ENCODE results near the gene SERINC3. TPM values are rescaled to one million over a fixed set of nuclear protein-coding genes. Genes with fewer than 3 reads are reported as not detected.

Gene SERINC3
- total and polyA plus RNA-seq, 2 of the 13 experiments (the other 11 are each of a cell fraction or from before 2014, with no cell fraction given), result 82.0 to 226 TPM

DNA sequence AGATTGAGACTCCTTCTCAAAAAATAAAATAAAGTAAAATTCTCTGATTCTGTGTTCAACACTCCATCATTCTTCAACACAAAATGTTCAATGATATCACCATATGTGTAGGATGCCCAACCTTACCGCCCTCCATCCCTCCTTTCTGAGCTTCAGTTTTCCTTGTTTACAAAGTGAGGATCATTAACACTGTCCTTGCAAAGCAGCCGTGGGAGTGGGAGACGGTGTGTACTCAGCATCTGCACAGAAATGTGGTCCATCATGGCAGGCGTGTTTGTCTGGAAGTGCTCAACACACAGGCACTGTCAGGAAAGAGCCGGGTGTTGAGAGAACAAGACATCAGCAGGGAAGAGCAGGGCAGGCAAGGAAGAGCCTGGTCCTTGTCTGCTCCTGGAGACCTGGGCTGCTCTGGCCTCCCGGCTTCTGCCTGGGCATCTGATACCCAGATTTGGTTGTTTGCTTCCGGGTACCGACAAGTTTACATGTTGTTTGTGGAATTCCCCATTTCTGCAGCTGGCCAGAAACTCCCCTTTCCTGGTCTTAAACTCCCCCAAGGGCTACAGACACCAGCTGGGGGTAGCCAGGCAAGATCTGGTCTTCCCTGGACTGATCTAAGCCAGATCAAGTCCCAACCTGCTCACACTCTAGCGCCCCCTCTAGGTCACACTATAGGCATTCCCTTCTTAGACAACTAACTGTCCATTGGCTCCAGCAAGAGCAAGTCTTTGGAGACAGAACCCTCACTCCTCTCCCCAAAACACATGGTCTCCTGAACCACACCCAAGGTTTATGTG is 72.9 kb downstream of the SERINC3 start (continued):
- TF ChIP-seq, protein P1, sequence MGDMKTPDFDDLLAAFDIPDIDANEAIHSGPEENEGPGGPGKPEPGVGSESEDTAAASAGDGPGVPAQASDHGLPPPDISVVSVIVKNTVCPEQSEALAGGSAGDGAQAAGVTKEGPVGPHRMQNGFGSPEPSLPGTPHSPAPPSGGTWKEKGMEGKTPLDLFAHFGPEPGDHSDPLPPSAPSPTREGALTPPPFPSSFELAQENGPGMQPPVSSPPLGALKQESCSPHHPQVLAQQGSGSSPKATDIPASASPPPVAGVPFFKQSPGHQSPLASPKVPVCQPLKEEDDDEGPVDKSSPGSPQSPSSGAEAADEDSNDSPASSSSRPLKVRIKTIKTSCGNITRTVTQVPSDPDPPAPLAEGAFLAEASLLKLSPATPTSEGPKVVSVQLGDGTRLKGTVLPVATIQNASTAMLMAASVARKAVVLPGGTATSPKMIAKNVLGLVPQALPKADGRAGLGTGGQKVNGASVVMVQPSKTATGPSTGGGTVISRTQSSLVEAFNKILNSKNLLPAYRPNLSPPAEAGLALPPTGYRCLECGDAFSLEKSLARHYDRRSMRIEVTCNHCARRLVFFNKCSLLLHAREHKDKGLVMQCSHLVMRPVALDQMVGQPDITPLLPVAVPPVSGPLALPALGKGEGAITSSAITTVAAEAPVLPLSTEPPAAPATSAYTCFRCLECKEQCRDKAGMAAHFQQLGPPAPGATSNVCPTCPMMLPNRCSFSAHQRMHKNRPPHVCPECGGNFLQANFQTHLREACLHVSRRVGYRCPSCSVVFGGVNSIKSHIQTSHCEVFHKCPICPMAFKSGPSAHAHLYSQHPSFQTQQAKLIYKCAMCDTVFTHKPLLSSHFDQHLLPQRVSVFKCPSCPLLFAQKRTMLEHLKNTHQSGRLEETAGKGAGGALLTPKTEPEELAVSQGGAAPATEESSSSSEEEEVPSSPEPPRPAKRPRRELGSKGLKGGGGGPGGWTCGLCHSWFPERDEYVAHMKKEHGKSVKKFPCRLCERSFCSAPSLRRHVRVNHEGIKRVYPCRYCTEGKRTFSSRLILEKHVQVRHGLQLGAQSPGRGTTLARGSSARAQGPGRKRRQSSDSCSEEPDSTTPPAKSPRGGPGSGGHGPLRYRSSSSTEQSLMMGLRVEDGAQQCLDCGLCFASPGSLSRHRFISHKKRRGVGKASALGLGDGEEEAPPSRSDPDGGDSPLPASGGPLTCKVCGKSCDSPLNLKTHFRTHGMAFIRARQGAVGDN (CRISPR knock-in tag; IDR thresholded peaks at IDR 0.05), result peak; percentile 16; the same call in 1 of the 2 replicates
- TF ChIP-seq ZNF121 (CRISPR knock-in tag; IDR thresholded peaks at IDR 0.05) (no peak), STAG1 (CRISPR knock-in tag; IDR thresholded peaks at IDR 0.05) (peak; percentile 52), FOXA3 (CRISPR knock-in tag; IDR thresholded peaks at IDR 0.05) (peak; percentile 61; the same call in 1 of the 2 replicates), CCDC6 (CRISPR knock-in tag; IDR thresholded peaks at IDR 0.05) (0 out of 2 replicates have a peak, but pooled peaks have one; percentile 51), ZSCAN21 (CRISPR knock-in tag; IDR thresholded peaks at IDR 0.05; ENCODE audit: borderline replicate concordance) (0 out of 2 replicates have a peak, but pooled peaks have one; percentile 57), KAT8 (CRISPR knock-in tag; IDR thresholded peaks at IDR 0.05) (no peak), GTF3A (CRISPR knock-in tag; conservative IDR thresholded peaks at IDR 0.05) (no peak), SRF (IDR thresholded peaks at IDR 0.05; ENCODE audit: low read depth, low read length) (no peak), ZNF607 (CRISPR knock-in tag; IDR thresholded peaks at IDR 0.05; ENCODE audit: borderline replicate concordance) (0 out of 2 replicates have a peak, but pooled peaks have one; percentile 55)
- TF ChIP-seq, protein P2, sequence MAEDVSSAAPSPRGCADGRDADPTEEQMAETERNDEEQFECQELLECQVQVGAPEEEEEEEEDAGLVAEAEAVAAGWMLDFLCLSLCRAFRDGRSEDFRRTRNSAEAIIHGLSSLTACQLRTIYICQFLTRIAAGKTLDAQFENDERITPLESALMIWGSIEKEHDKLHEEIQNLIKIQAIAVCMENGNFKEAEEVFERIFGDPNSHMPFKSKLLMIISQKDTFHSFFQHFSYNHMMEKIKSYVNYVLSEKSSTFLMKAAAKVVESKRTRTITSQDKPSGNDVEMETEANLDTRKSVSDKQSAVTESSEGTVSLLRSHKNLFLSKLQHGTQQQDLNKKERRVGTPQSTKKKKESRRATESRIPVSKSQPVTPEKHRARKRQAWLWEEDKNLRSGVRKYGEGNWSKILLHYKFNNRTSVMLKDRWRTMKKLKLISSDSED (CRISPR knock-in tag; IDR thresholded peaks at IDR 0.05), result no peak
- TF ChIP-seq, protein P3, sequence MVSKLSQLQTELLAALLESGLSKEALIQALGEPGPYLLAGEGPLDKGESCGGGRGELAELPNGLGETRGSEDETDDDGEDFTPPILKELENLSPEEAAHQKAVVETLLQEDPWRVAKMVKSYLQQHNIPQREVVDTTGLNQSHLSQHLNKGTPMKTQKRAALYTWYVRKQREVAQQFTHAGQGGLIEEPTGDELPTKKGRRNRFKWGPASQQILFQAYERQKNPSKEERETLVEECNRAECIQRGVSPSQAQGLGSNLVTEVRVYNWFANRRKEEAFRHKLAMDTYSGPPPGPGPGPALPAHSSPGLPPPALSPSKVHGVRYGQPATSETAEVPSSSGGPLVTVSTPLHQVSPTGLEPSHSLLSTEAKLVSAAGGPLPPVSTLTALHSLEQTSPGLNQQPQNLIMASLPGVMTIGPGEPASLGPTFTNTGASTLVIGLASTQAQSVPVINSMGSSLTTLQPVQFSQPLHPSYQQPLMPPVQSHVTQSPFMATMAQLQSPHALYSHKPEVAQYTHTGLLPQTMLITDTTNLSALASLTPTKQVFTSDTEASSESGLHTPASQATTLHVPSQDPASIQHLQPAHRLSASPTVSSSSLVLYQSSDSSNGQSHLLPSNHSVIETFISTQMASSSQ (IDR thresholded peaks at IDR 0.05; ENCODE audit: low read depth), result no peak; the same call in 1 of the 2 replicates
- TF ChIP-seq, protein P3 (CRISPR knock-in tag; IDR thresholded peaks at IDR 0.05; ENCODE audit: borderline replicate concordance), result no peak
- TF ChIP-seq, protein P4, sequence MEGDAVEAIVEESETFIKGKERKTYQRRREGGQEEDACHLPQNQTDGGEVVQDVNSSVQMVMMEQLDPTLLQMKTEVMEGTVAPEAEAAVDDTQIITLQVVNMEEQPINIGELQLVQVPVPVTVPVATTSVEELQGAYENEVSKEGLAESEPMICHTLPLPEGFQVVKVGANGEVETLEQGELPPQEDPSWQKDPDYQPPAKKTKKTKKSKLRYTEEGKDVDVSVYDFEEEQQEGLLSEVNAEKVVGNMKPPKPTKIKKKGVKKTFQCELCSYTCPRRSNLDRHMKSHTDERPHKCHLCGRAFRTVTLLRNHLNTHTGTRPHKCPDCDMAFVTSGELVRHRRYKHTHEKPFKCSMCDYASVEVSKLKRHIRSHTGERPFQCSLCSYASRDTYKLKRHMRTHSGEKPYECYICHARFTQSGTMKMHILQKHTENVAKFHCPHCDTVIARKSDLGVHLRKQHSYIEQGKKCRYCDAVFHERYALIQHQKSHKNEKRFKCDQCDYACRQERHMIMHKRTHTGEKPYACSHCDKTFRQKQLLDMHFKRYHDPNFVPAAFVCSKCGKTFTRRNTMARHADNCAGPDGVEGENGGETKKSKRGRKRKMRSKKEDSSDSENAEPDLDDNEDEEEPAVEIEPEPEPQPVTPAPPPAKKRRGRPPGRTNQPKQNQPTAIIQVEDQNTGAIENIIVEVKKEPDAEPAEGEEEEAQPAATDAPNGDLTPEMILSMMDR (CRISPR knock-in tag; IDR thresholded peaks at IDR 0.05), result peak; percentile 72
- TF ChIP-seq, protein P5, sequence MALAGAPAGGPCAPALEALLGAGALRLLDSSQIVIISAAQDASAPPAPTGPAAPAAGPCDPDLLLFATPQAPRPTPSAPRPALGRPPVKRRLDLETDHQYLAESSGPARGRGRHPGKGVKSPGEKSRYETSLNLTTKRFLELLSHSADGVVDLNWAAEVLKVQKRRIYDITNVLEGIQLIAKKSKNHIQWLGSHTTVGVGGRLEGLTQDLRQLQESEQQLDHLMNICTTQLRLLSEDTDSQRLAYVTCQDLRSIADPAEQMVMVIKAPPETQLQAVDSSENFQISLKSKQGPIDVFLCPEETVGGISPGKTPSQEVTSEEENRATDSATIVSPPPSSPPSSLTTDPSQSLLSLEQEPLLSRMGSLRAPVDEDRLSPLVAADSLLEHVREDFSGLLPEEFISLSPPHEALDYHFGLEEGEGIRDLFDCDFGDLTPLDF (CRISPR knock-in tag; IDR thresholded peaks at IDR 0.05), result no peak
